Measurements from ENCODE around the gene ANKRD23. TPM values are rescaled to one million over a fixed set of nuclear protein-coding genes. Genes with fewer than 3 reads are reported as not detected.
A peak's percentile ranks its signal among the peaks of the same experiment; 100 is the strongest.

Gene ANKRD23
- total and polyA plus RNA-seq, 2 of the 13 experiments (the other 11 are each of a cell fraction or from before 2014, with no cell fraction given): 1.5 to 1.6 TPM

DNA sequence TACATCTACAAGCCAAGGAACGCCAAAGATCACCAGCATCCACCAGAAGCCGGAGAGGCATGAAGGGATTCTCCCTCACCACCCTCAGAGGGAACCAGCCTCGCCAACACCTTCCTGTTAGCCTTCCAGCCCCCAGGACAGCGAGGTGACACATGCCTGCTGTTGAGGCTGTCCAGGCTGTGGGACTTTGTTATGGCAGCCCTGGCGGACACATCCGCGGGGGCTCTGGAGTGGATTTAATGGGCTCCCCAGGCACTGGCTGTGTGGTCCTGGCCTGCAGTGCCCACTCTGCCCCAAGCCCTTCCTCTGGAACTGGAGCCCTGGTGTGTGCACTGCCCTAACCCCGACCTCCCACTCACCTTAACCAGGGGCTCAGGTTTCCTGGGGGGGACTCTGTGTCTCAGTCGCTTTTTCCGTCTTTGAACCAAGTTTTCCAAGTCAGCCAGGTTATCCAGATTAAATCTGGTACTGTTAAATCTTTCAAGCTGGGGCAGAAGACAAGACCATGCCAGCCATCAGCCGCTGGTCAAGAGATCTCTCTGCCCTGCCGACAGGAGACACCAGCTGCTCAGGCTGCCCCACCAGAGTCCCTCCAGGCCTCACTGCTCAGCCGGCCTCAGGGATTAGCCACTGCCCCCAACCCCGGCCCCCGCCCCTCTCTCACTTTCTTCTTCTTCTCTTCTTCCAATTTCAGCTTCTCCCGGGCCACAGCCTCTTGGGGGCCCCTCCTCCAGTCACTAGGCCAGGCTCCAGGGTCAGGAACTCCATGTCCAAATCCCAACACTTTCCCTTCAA is 1.9 kb downstream of the ANKRD23 start (continued):
- TF ChIP-seq, protein P1, sequence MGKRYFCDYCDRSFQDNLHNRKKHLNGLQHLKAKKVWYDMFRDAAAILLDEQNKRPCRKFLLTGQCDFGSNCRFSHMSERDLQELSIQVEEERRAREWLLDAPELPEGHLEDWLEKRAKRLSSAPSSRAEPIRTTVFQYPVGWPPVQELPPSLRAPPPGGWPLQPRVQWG (CRISPR knock-in tag; IDR thresholded peaks at IDR 0.05; ENCODE audit: borderline replicate concordance, low read depth): no peak
- no peak for TF ChIP-seq SP4 (CRISPR knock-in tag; IDR thresholded peaks at IDR 0.05)

DNA sequence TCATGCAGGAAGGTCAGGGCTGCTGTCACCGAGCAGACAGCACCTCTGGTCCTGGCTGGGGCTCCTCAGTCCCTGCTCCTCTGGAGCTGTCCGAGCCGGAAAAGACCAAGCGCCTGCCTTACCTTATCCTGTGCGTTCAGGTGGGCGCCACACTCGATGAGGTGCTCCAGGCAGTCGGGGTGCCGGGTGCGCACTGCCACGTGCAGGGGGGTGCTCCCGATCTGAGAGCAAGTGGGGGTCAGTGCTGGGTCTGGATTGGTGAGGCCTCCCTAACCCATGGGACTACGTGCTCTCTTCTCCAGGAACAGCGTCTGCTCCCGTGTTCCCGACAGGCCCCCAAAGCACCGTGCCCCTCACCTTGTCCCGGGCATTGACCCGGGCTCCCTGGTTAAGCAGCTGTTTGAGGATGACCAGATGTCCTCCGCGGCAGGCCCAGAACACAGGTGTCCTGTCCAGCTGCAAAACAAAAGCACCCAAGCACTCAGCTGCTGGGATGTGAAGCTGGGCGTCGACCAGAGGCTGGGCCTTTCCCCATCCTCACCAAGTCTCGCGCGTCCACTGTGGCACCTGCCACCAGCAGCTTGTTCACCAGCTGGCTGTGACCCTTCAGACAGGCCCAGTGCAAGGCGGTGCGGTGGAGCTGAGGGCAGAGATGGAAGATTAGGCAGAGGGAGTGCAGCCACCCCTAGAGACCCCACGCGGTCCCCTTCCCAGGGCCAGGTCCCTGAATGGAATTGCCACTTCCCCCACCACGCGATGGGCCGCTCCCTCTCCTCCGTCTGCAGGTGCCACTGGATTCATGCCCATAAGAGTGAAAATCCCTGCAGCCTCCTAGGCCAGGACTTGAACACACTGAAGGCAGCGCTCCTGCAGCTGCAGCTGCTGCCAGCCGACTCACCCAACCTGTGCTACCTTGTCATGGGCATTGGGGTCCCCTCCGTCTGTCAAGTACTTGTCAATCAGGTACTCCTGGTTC is 3.7 kb downstream of the ANKRD23 start:
- Histone ChIP-seq H4K20me1 (ENCODE audit: insufficient read depth, low read length) (no peaks in the 10 kb centered on the region), H3K4me1 (ENCODE audit: insufficient read depth, low read length) (no peaks in the 10 kb centered on the region), H3K9ac (ENCODE audit: insufficient read depth, low read depth, low read length) (no peak overlapping the region), H3K27me3 (ENCODE audit: control insufficient read depth in 1 of 2, insufficient read depth in 2 of 2, low read length in 2 of 2) (no peaks in the 10 kb centered on the region), H3K4me2 (ENCODE audit: low read depth, low read length) (no peak overlapping the region), H3K36me3 (replicated peaks in 1 of 2; ENCODE audit: control insufficient read depth in 1 of 2, insufficient read depth in 2 of 2, low read length in 2 of 2) (peaks cover under 1 to 3% of the 10 kb centered on the region in 2 experiments), H3K79me2 (ENCODE audit: insufficient read depth, low read length) (no peaks in the 10 kb centered on the region), H3K9me3 (ENCODE audit: low read length) (no peaks in the 10 kb centered on the region), H3K27ac (ENCODE audit: extremely low read length, insufficient read depth, low read length) (no peak overlapping the region), H2AFZ (ENCODE audit: low read length) (no peak overlapping the region), H3K4me3 (replicated peaks in 1 of 3; ENCODE audit: insufficient read depth in 1 of 3, low read depth in 2 of 3, low read length in 3 of 3) (no peak overlapping the region)
- 97% methylated on average over 37 of the region's 37 CpGs for WGBS (ENCODE audit: low lambda C conversion rate)
- ChIA-PET POLR2A (interaction anchor here (0.7 to 1.5 kb wide), 2 partner anchors 18 to 22 kb away, joined by 4 to 7 read pairs; partner anchors contain the start of gene ANKRD39), CTCF (ENCODE audit: low intra/inter-chr PET ratio, low total read pairs) (no interaction called here)
- no TSS peak for BruUV-seq (replicated peaks)
- in situ Hi-C loops (cut with HindIII; ENCODE audit: extremely low pct_ligation_motif_present, low pct_unique_long_range_greater_than_20kb): no loop called here
- no peak for FAIRE-seq
- peak; percentile 6 for ATAC-seq
- DNase-seq (ENCODE audit: low spot score): no peak
- intact Hi-C loops (cut with micrococcal nuclease; ENCODE audit: unreplicated experiment): no loop called here
- TF ChIP-seq SP4 (CRISPR knock-in tag; IDR thresholded peaks at IDR 0.05): 0 out of 2 replicates have a peak, but pooled peaks have one; percentile 19
- no peak for TF ChIP-seq ZNF335 (CRISPR knock-in tag; IDR thresholded peaks at IDR 0.05)
- TF ChIP-seq ZNF253 (CRISPR knock-in tag; IDR thresholded peaks at IDR 0.05; ENCODE audit: borderline replicate concordance): no peak
- no peak for TF ChIP-seq PAX8 (CRISPR knock-in tag; IDR thresholded peaks at IDR 0.05; ENCODE audit: borderline replicate concordance)
- 0 out of 2 replicates have a peak, but pooled peaks have one; percentile 21 for TF ChIP-seq POLR2AphosphoS5 (IDR thresholded peaks at IDR 0.05; ENCODE audit: low read depth, low read length)
- no peak for TF ChIP-seq GTF2F1 (IDR thresholded peaks at IDR 0.05; ENCODE audit: low read length)
- TF ChIP-seq, protein P2, sequence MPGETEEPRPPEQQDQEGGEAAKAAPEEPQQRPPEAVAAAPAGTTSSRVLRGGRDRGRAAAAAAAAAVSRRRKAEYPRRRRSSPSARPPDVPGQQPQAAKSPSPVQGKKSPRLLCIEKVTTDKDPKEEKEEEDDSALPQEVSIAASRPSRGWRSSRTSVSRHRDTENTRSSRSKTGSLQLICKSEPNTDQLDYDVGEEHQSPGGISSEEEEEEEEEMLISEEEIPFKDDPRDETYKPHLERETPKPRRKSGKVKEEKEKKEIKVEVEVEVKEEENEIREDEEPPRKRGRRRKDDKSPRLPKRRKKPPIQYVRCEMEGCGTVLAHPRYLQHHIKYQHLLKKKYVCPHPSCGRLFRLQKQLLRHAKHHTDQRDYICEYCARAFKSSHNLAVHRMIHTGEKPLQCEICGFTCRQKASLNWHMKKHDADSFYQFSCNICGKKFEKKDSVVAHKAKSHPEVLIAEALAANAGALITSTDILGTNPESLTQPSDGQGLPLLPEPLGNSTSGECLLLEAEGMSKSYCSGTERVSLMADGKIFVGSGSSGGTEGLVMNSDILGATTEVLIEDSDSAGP (CRISPR knock-in tag; IDR thresholded peaks at IDR 0.05; ENCODE audit: borderline replicate concordance): 0 out of 2 replicates have a peak, but pooled peaks have one; percentile 3
- 0 out of 2 replicates have a peak, but pooled peaks have one; percentile 2 for TF ChIP-seq PCBP1 (IDR thresholded peaks at IDR 0.05; ENCODE audit: borderline replicate concordance, low read depth, low read length)
- peak; percentile 56; the same call in 1 of the 2 replicates for TF ChIP-seq PAF1 (CRISPR knock-in tag; IDR thresholded peaks at IDR 0.05)
- TF ChIP-seq REL (CRISPR knock-in tag; conservative IDR thresholded peaks at IDR 0.05): no peak
- no peak for TF ChIP-seq ZNF598 (CRISPR knock-in tag; IDR thresholded peaks at IDR 0.05; ENCODE audit: borderline replicate concordance)
- TF ChIP-seq, protein P3, sequence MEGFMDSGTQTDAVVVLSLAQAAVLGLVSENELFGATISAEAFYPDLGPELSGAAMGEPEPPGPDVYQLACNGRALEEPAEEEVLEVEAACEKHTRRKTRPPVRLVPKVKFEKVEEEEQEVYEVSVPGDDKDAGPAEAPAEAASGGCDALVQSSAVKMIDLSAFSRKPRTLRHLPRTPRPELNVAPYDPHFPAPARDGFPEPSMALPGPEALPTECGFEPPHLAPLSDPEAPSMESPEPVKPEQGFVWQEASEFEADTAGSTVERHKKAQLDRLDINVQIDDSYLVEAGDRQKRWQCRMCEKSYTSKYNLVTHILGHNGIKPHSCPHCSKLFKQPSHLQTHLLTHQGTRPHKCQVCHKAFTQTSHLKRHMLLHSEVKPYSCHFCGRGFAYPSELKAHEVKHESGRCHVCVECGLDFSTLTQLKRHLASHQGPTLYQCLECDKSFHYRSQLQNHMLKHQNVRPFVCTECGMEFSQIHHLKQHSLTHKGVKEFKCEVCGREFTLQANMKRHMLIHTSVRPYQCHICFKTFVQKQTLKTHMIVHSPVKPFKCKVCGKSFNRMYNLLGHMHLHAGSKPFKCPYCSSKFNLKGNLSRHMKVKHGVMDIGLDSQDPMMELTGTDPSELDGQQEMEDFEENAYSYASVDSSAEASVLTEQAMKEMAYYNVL (CRISPR knock-in tag; IDR thresholded peaks at IDR 0.05; ENCODE audit: borderline replicate concordance): no peak
- peak; percentile 82 for TF ChIP-seq AGO2 (optimal IDR thresholded peaks at IDR 0.05; ENCODE audit: low read depth, low read length)
- TF ChIP-seq, protein P4, sequence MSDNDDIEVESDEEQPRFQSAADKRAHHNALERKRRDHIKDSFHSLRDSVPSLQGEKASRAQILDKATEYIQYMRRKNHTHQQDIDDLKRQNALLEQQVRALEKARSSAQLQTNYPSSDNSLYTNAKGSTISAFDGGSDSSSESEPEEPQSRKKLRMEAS (IDR thresholded peaks at IDR 0.05): peak; percentile 15; the same call in 1 of the 2 replicates

All from HepG2 (cell line).